Pancreas (tissue), 10 donors: ENCODE measurements around the gene SMG7. TPM values are rescaled to one million over a fixed set of nuclear protein-coding genes. Genes with fewer than 3 reads are reported as not detected.

ENCODE experiments used
- ATAC-seq, 4 donors: fragments of 200-7000 bp; cut with Tn5 transposase; one replicate each; pipeline versions ENCODE4 v1.8.0 to v1.9.1; 2020; ENCODE audit warnings: mild to moderate bottlenecking in 4 of 4, moderate library complexity in 4 of 4
- DNase-seq, 6 donors: peaks; one replicate each; pipeline ENCODE4 v3.0.0-alpha.2; 2020
- FAIRE-seq: peaks from 2 replicates; lab custom pipeline; 2012; peaks lifted over from hg19 to GRCh38; lab: Jason Lieb, UNC
- H3K27ac ChIP-seq, 4 donors: fragments of 200-600 bp; sonication (generic); 1 replicate in 3 of 4; 2 replicates in 1 of 4; pipeline versions ENCODE4 v1.5.0 to v1.8.0; 2020
- H3K27me3 ChIP-seq, 4 donors: fragments of 200-600 bp; one replicate each; pipeline ENCODE4 v1.8.0; 2021
- H3K36me3 ChIP-seq, 3 donors: fragments of 200-600 bp; sonication (generic) in 1 of 3; one replicate each; pipeline versions ENCODE4 v1.5.0 to v1.8.0; 2020 to 2021
- H3K4me1 ChIP-seq, 3 donors: fragments of 200-600 bp; one replicate each; pipeline ENCODE4 v1.8.0; 2021
- H3K4me3 ChIP-seq, 4 donors: fragments of 200-600 bp; sonication (generic) in 2 of 4; one replicate each; pipeline versions ENCODE4 v1.5.0 to v1.8.0; 2020 to 2021
- H3K9me3 ChIP-seq, 4 donors: fragments of 200-600 bp; one replicate each; pipeline ENCODE4 v1.8.0; 2021
- CTCF ChIP-seq, 4 donors: fragments of 200-600 bp; sonication (generic) in 3 of 4; IDR thresholded peaks; one replicate each; pipeline versions ENCODE4 v1.5.0 to v1.8.0; 2021; ENCODE audit warnings: antibody characterized with exemption in 4 of 4
- WGBS, 2 donors: extraction: QIAGEN DNeasy Blood & Tissue Kit; methylation state at CpG; one replicate each; pipeline ENCODE4 v1.1.7; 2013; 5-methylcytosine and 5-hydroxymethylcytosine counted together
- intact Hi-C, 3 donors: fragments of 100-400 bp; cut with DNase I; formaldehyde crosslinking; loops; one replicate each; pipeline versions ENCODE4 v1.11.1 to v1.14.2; 2022
- polyA plus RNA-seq, 2 donors: library from polyadenylated mRNA; stranded (reverse); fragments of 200-250 nt; gene quantifications; one replicate each; pipeline ENCODE4 v1.2.3, GENCODE V29; 2013
- total RNA-seq, 6 donors: library from RNA; stranded (reverse); fragmentation: NEBNext Ultra II Directional in 4 of 6; extraction: Animal tissue kit (Norgen Biotek cat#: 25700) in 4 of 6; gene quantifications; one replicate each; pipeline versions ENCODE4 v1.2.1 to v1.2.4, GENCODE V29; 2021 to 2023
- donor health status: healthy with polysubstance abuse.
- donor health status: DM: no; HTN: no; CAD: no; lungs with moderate emphysema.
- donor health status: DM: no; HTN: no; CAD: no.
- donor health status: control.
- donor health status: control.
- donor health status: Bipolar disorder and iron deficiency.
- donor health status: DM: yes; HTN: yes; CAD: no.
- donor health status: DM: no; HTN: no; CAD: no.
- donor health status: DM: no; HTN: no; CAD: no.
- donor health status: DM: yes; HTN: yes; CAD: no.

The SMG7 gene
- total and polyA plus RNA-seq, 8 donors = 11.7 to 36.5 (median 23.9) TPM

GRCh38 chr1:183550915-183551314 lies 78.6 kb downstream of the SMG7 start:
- TF ChIP-seq CTCF (IDR thresholded peaks at IDR 0.05) = no peak
- WGBS, 2 donors = 42% methylated on average over 3 of the region's 3 CpGs
- intact Hi-C loops = no loop called here
- no peak for ATAC-seq
- H3K36me3 ChIP-seq = peaks cover 0 to 35% (median 29%) of the 10 kb centered on the region in 3 donors
- H3K27ac ChIP-seq = no peak overlapping the region
- no peak overlapping the region for H3K4me3 ChIP-seq
- DNase-seq = no peak
- H3K4me1 ChIP-seq = no peaks in the 10 kb centered on the region
- no peaks in the 10 kb centered on the region for H3K9me3 ChIP-seq
- FAIRE-seq = no peak
- H3K27me3 ChIP-seq = no peaks in the 10 kb centered on the region

- H3K27ac ChIP-seq = no peak overlapping the region
- no peak for FAIRE-seq
- no peaks in the 10 kb centered on the region for H3K27me3 ChIP-seq
- TF ChIP-seq CTCF (IDR thresholded peaks at IDR 0.05) = no peak
- intact Hi-C loops = no loop called here
- H3K9me3 ChIP-seq = no peaks in the 10 kb centered on the region
- H3K4me3 ChIP-seq = no peak overlapping the region
- H3K36me3 ChIP-seq = peaks cover 0 to 26% (median 26%) of the 10 kb centered on the region in 3 donors
- 84 to 86% methylated on average over 9 of the region's 9 CpGs for WGBS, 2 donors
- DNase-seq = no peak
- H3K4me1 ChIP-seq = no peaks in the 10 kb centered on the region
- ATAC-seq = no peak
These were observed 79.6 kb downstream of the SMG7 start for GRCh38 chr1:183551924-183552323.

- Histone ChIP-seq H3K36me3 (peaks cover 0 to 26% (median 26%) of the 10 kb centered on the region in 3 donors), H3K27ac (no peak overlapping the region), H3K4me1 (no peaks in the 10 kb centered on the region), H3K27me3 (no peaks in the 10 kb centered on the region), H3K9me3 (no peaks in the 10 kb centered on the region), H3K4me3 (no peak overlapping the region)
- no peak for DNase-seq
- no peak for FAIRE-seq
- no peak for TF ChIP-seq CTCF (IDR thresholded peaks at IDR 0.05)
- no peak for ATAC-seq
- intact Hi-C loops = no loop called here
- 88 to 91% methylated on average over 7 of the region's 7 CpGs for WGBS, 2 donors
These were observed 80.1 kb downstream of the SMG7 start for GRCh38 chr1:183552441-183552840.

GRCh38 chr1:183552891-183553290 lies 80.6 kb downstream of the SMG7 start:
- intact Hi-C loops = no loop called here
- H3K4me1 ChIP-seq = no peaks in the 10 kb centered on the region
- DNase-seq (no peak), FAIRE-seq (no peak), ATAC-seq (no peak)
- 90% methylated on average over 6 of the region's 6 CpGs for WGBS, 2 donors
- H3K27ac ChIP-seq = no peak overlapping the region
- no peak for TF ChIP-seq CTCF (IDR thresholded peaks at IDR 0.05)
- H3K27me3 ChIP-seq = no peaks in the 10 kb centered on the region
- no peak overlapping the region for H3K4me3 ChIP-seq
- H3K9me3 ChIP-seq = no peaks in the 10 kb centered on the region
- peaks cover 0 to 26% (median 26%) of the 10 kb centered on the region in 3 donors for H3K36me3 ChIP-seq

- DNase-seq (no peak), FAIRE-seq (no peak), ATAC-seq (no peak)
- intact Hi-C loops = no loop called here
- H3K27ac ChIP-seq = no peak overlapping the region
- no peak overlapping the region for H3K4me3 ChIP-seq
- H3K27me3 ChIP-seq = no peaks in the 10 kb centered on the region
- WGBS, 2 donors = 84 to 92% methylated on average over 5 of the region's 5 CpGs
- no peaks in the 10 kb centered on the region for H3K4me1 ChIP-seq
- H3K9me3 ChIP-seq = no peaks in the 10 kb centered on the region
- H3K36me3 ChIP-seq = peaks cover 0 to 26% (median 26%) of the 10 kb centered on the region in 3 donors
- TF ChIP-seq CTCF (IDR thresholded peaks at IDR 0.05) = no peak
These were observed 81.0 kb downstream of the SMG7 start for GRCh38 chr1:183553331-183553730.
